Panc1 (cell line): ENCODE data around the gene PRICKLE3. TPM values are rescaled to one million over a fixed set of nuclear protein-coding genes. Genes with fewer than 3 reads are reported as not detected.

Experiments used
- ATAC-seq: fragments of 200-7000 bp; cut with Tn5 transposase; 2 replicates; pipeline ENCODE4 v1.9.1; 2020; ENCODE audit warnings: mild to moderate bottlenecking, moderate library complexity
- BruUV-seq: library from RNA; stranded (reverse); fragments of 400-500 nt; replicated peaks from 2 replicates; lab custom pipeline; 2021; lab: Mats Ljungman, UMichigan
- CTCF ChIA-PET: fragments of 300-600 bp; sonication (Branson Sonifier 250); formaldehyde crosslinking; loops from one replicate; lab custom pipeline; 2022; ENCODE audit warnings: antibody characterized with exemption; lab: Charles Lee
- POLR2A ChIA-PET: fragments of 300-600 bp; sonication (Branson Sonifier 250); formaldehyde crosslinking; loops from one replicate; lab custom pipeline; 2022; ENCODE audit warnings: antibody characterized with exemption; lab: Charles Lee
- DNase-seq: peaks from one replicate; pipeline ENCODE4 v3.0.0-alpha.2; 2010; ENCODE audit warnings: low read depth, low spot score
- H3K27ac ChIP-seq: 2 replicates; pipeline ENCODE4 v1.5.1; 2011; ENCODE audit warnings: mild to moderate bottlenecking, low read length, inconsistent platforms
- H3K27me3 ChIP-seq: fragments of 200-500 bp; sonication (Bioruptor generic); 2 replicates; pipeline ENCODE4 v1.6.0; 2014; ENCODE audit warnings: low read length, inconsistent platforms; ENCODE audit not compliant: control insufficient read depth, insufficient read depth
- H3K36me3 ChIP-seq: fragments of 200-500 bp; sonication (Bioruptor generic); 2 replicates; pipeline ENCODE4 v1.5.1; 2014; ENCODE audit warnings: inconsistent platforms, mild to moderate bottlenecking, low read length, moderate library complexity; ENCODE audit not compliant: control insufficient read depth, insufficient read depth
- H3K4me1 ChIP-seq: 2 replicates; pipeline ENCODE4 v1.5.1; 2011; ENCODE audit warnings: inconsistent platforms, mild to moderate bottlenecking, low read length, moderate library complexity; ENCODE audit not compliant: control insufficient read depth, insufficient read depth
- H3K4me3 ChIP-seq, 2 experiments: 2 replicates each; pipeline ENCODE4 v1.5.1; 2011 to 2012; ENCODE audit warnings: low read depth in 2 of 2, low read length in 2 of 2, mild to moderate bottlenecking in 2 of 2, inconsistent platforms in 1 of 2, moderate library complexity in 1 of 2
- H3K9me3 ChIP-seq: fragments of 200-500 bp; sonication (Bioruptor generic); 2 replicates; pipeline ENCODE4 v1.5.1; 2014; ENCODE audit warnings: low read depth, mild to moderate bottlenecking, inconsistent platforms, low read length, moderate library complexity; ENCODE audit not compliant: control insufficient read depth, insufficient read depth
- POLR2AphosphoS5 ChIP-seq: IDR thresholded peaks from 2 replicates; pipeline ENCODE4 v1.6.1; 2012; ENCODE audit warnings: mild to moderate bottlenecking, low read depth, low read length, moderate library complexity
- REST ChIP-seq, 2 experiments: IDR thresholded peaks; 2 replicates each; pipeline ENCODE4 v1.6.1; 2011 to 2012; ENCODE audit warnings: low read depth in 2 of 2, control low read depth in 1 of 2, low read length in 1 of 2, mild to moderate bottlenecking in 1 of 2, moderate library complexity in 1 of 2; ENCODE audit not compliant: insufficient read depth in 1 of 2
- SIN3A ChIP-seq: IDR thresholded peaks from 2 replicates; pipeline ENCODE4 v1.6.1; 2012; ENCODE audit warnings: low read depth, mild to moderate bottlenecking, low read length, moderate library complexity, borderline replicate concordance; ENCODE audit not compliant: insufficient read depth
- TCF7L2 ChIP-seq: IDR thresholded peaks from 2 replicates; pipeline ENCODE4 v1.6.1; 2011; ENCODE audit warnings: mild to moderate bottlenecking, low read depth, low read length, inconsistent platforms
- in situ Hi-C: cut with HindIII; loops from 2 replicates; pipeline ENCODE4 v1.10.0; 2016; ENCODE audit warnings: low sequenced_read_pairs, low pct_unique_long_range_greater_than_20kb
- intact Hi-C: fragments of 100-400 bp; cut with micrococcal nuclease; formaldehyde crosslinking; loops from one replicate; pipeline ENCODE4 v1.10.0; 2022; ENCODE audit not compliant: unreplicated experiment
- total RNA-seq: library from RNA; stranded (reverse); gene quantifications from one replicate; pipeline ENCODE4 v1.2.1, GENCODE V29; 2021; ENCODE audit not compliant: unreplicated experiment
- TF ChIP-seq, protein P1 (sequence below): fragments of 450-650 bp; IDR thresholded peaks from 2 replicates; pipeline ENCODE4 v1.5.1; 2017; ENCODE audit warnings: mild to moderate bottlenecking

The PRICKLE3 gene
- total RNA-seq, 1 experiment from 2014 or later: 40.1 TPM

- H3K4me3 ChIP-seq: no peak within 1 kb of the TSS
- in situ Hi-C loops: no loop called here
- DNase-seq (no peak), ATAC-seq (no peak)
- POLR2A ChIA-PET: no interaction called here
- no peaks in the 10 kb centered on the region for H3K9me3 ChIP-seq
- CTCF ChIA-PET: no interaction called here
- no peaks in the 10 kb centered on the region for H3K36me3 ChIP-seq
- intact Hi-C loops: no loop called here
- BruUV-seq: no TSS peak
- TF ChIP-seq POLR2AphosphoS5: no peak
- TF ChIP-seq REST (IDR thresholded peaks at IDR 0.05; ENCODE audit: insufficient read depth in 1 of 2, low read depth in 2 of 2, low read length in 1 of 2): no peak
- TF ChIP-seq SIN3A: no peak
- TF ChIP-seq TCF7L2: no peak
- TF ChIP-seq, protein P1, sequence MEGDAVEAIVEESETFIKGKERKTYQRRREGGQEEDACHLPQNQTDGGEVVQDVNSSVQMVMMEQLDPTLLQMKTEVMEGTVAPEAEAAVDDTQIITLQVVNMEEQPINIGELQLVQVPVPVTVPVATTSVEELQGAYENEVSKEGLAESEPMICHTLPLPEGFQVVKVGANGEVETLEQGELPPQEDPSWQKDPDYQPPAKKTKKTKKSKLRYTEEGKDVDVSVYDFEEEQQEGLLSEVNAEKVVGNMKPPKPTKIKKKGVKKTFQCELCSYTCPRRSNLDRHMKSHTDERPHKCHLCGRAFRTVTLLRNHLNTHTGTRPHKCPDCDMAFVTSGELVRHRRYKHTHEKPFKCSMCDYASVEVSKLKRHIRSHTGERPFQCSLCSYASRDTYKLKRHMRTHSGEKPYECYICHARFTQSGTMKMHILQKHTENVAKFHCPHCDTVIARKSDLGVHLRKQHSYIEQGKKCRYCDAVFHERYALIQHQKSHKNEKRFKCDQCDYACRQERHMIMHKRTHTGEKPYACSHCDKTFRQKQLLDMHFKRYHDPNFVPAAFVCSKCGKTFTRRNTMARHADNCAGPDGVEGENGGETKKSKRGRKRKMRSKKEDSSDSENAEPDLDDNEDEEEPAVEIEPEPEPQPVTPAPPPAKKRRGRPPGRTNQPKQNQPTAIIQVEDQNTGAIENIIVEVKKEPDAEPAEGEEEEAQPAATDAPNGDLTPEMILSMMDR: no peak
- H3K27me3 ChIP-seq: no peaks in the 10 kb centered on the region
- no peaks in the 10 kb centered on the region for H3K4me1 ChIP-seq
- H3K27ac ChIP-seq: no peak within 1 kb of the TSS
Measured at GRCh38 chrX:49233176-49233575, 47.0 kb upstream of the PRICKLE3 start, which contains the start of gene CACNA1F. Gene CACNA1F (minus strand): TSS chrX:49233340. CDS start chrX:49233309, 31 bp downstream.

DNA sequence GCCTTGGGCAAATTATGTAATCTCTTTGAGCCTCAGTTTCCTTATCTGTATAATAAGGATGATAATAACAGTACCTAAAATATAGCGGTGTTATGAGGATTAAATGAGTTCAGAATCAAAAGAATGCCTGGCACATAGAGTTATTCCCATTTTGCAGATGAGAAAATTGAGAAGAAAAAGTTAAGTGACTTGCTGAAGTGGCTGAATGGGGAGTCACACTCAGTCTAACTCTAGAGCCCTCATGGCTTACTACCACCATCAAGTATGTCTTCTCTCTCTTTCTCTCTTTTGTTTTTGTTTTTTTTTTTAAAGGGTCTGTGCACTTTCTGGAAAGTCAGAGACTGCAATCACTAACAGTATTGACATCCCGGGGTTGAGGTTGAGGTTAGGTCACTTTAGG lies 46.4 kb upstream of the PRICKLE3 start:
- no peak for ATAC-seq
- ChIA-PET POLR2A (no interaction called here), CTCF (no interaction called here)
- Histone ChIP-seq H3K27me3 (no peaks in the 10 kb centered on the region), H3K4me3 (no peak overlapping the region), H3K27ac (no peak overlapping the region), H3K36me3 (no peaks in the 10 kb centered on the region), H3K4me1 (no peaks in the 10 kb centered on the region), H3K9me3 (no peaks in the 10 kb centered on the region)
- TF ChIP-seq POLR2AphosphoS5 (no peak), REST (IDR thresholded peaks at IDR 0.05; ENCODE audit: insufficient read depth in 1 of 2, low read depth in 2 of 2, low read length in 1 of 2) (no peak), TCF7L2 (no peak), SIN3A (no peak)
- TF ChIP-seq, protein P1: no peak
- no peak for DNase-seq
- intact Hi-C loops (no loop called here), in situ Hi-C loops (no loop called here)
- BruUV-seq: no TSS peak
